HepG2 (cell line): ENCODE data around the gene PSMB9. TPM values are rescaled to one million over a fixed set of nuclear protein-coding genes. Genes with fewer than 3 reads are reported as not detected.
A peak's percentile ranks its signal among the peaks of the same experiment; 100 is the strongest.

Experiments used
- NR0B2 ChIP-seq: sonication (generic); formaldehyde crosslinking; IDR thresholded peaks from 2 replicates; pipeline ENCODE4 v1.4.0; 2020; ENCODE audit warnings: mild to moderate bottlenecking, missing genetic modification reagents
- PITX1 ChIP-seq: sonication (generic); formaldehyde crosslinking; IDR thresholded peaks from 2 replicates; pipeline ENCODE4 v1.5.1; 2020; ENCODE audit warnings: mild to moderate bottlenecking, missing genetic modification reagents
- PREB ChIP-seq: sonication (generic); formaldehyde crosslinking; IDR thresholded peaks from 2 replicates; pipeline ENCODE4 v1.4.0; 2020; ENCODE audit warnings: missing genetic modification reagents
- RCOR2 ChIP-seq: IDR thresholded peaks from 2 replicates; pipeline ENCODE4 v1.6.1; 2016; ENCODE audit warnings: missing biosample characterization, missing genetic modification reagents
- RXRA ChIP-seq: sonication (generic); formaldehyde crosslinking; IDR thresholded peaks from 2 replicates; pipeline ENCODE4 v1.5.1; 2020; ENCODE audit warnings: missing genetic modification reagents
- TEAD3 ChIP-seq: optimal IDR thresholded peaks from 2 replicates; pipeline ENCODE3; 2016; ENCODE audit warnings: borderline replicate concordance
- TOE1 ChIP-seq: sonication (generic); formaldehyde crosslinking; IDR thresholded peaks from 2 replicates; pipeline ENCODE4 v1.4.0; 2020; ENCODE audit warnings: mild to moderate bottlenecking, missing genetic modification reagents
- ZBTB7B ChIP-seq: sonication (generic); formaldehyde crosslinking; IDR thresholded peaks from 2 replicates; pipeline ENCODE4 v1.4.0; 2020; ENCODE audit warnings: missing genetic modification reagents
- ZFP36 ChIP-seq: fragments of 150-350 bp; IDR thresholded peaks from 2 replicates; pipeline ENCODE4 v1.6.1; 2018; ENCODE audit warnings: borderline replicate concordance, low read length, low read depth; ENCODE audit not compliant: partially characterized antibody
- ZKSCAN1 ChIP-seq: fragments of 150-350 bp; IDR thresholded peaks from 2 replicates; pipeline ENCODE4 v1.6.1; 2014; ENCODE audit warnings: low read length
- ZNF121 ChIP-seq: sonication (generic); formaldehyde crosslinking; IDR thresholded peaks from 2 replicates; pipeline ENCODE4 v1.5.0; 2020; ENCODE audit warnings: mild to moderate bottlenecking, missing genetic modification reagents
- ZNF18 ChIP-seq: sonication (generic); formaldehyde crosslinking; IDR thresholded peaks from 2 replicates; pipeline ENCODE4 v1.8.0; 2022; ENCODE audit warnings: mild to moderate bottlenecking, missing genetic modification reagents; ENCODE audit not compliant: insufficient replicate concordance
- ZNF260 ChIP-seq: sonication (generic); formaldehyde crosslinking; IDR thresholded peaks from 2 replicates; pipeline ENCODE4 v1.4.0; 2020; ENCODE audit warnings: missing genetic modification reagents, low read depth, mild to moderate bottlenecking, borderline replicate concordance
- ZNF274 ChIP-seq: sonication (generic); formaldehyde crosslinking; IDR thresholded peaks from 2 replicates; pipeline ENCODE4 v1.5.1; 2020; ENCODE audit warnings: mild to moderate bottlenecking, missing genetic modification reagents
- ZNF296 ChIP-seq: sonication (generic); formaldehyde crosslinking; conservative IDR thresholded peaks from 2 replicates; pipeline ENCODE4 v1.5.0; 2020; ENCODE audit warnings: mild to moderate bottlenecking, missing genetic modification reagents
- ZNF331 ChIP-seq: sonication (generic); formaldehyde crosslinking; IDR thresholded peaks from 2 replicates; pipeline ENCODE4 v1.4.0; 2020; ENCODE audit warnings: missing genetic modification reagents
- ZNF33A ChIP-seq: sonication (generic); formaldehyde crosslinking; IDR thresholded peaks from 2 replicates; pipeline ENCODE4 v1.5.1; 2020; ENCODE audit warnings: missing genetic modification reagents, mild to moderate bottlenecking, moderate library complexity, borderline replicate concordance
- ZNF556 ChIP-seq: sonication (generic); formaldehyde crosslinking; IDR thresholded peaks from 2 replicates; pipeline ENCODE4 v1.4.0; 2020; ENCODE audit warnings: mild to moderate bottlenecking, missing genetic modification reagents, borderline replicate concordance
- ZNF713 ChIP-seq: sonication (generic); formaldehyde crosslinking; IDR thresholded peaks from 2 replicates; pipeline ENCODE4 v1.4.0; 2020; ENCODE audit warnings: mild to moderate bottlenecking, missing genetic modification reagents
- ZNF75D ChIP-seq: sonication (generic); formaldehyde crosslinking; IDR thresholded peaks from 2 replicates; pipeline ENCODE4 v1.8.1; 2023; ENCODE audit warnings: missing genetic modification reagents, mild to moderate bottlenecking, borderline replicate concordance
- ZNF768 ChIP-seq: sonication (generic); formaldehyde crosslinking; IDR thresholded peaks from 2 replicates; pipeline ENCODE4 v1.4.0; 2020; ENCODE audit warnings: missing genetic modification reagents
- ZNF777 ChIP-seq: sonication (generic); formaldehyde crosslinking; IDR thresholded peaks from 2 replicates; pipeline ENCODE4 v1.4.0; 2020; ENCODE audit warnings: missing genetic modification reagents
- polyA plus RNA-seq, 8 experiments: library from polyadenylated mRNA; depleted of rRNA in 3 of 8; stranded (reverse) in 7 of 8; unstranded in 1 of 8; fragments of >200 nt; fragmentation: Illumina TruSeq in 4 of 8; extraction: Trizol in 4 of 8; gene quantifications; 2 replicates each; pipeline versions ENCODE4 v1.2.1 to v1.2.3, GENCODE V29; 2011 to 2016; ENCODE audit warnings: low read depth in 4 of 8, missing spikeins in 1 of 8, mixed read lengths in 1 of 8; ENCODE audit not compliant: insufficient read depth in 1 of 8
- total RNA-seq, 5 experiments: library from RNA; depleted of rRNA; stranded (reverse); fragments of >200 nt; fragmentation: Illumina TruSeq; extraction: Trizol; gene quantifications; 2 replicates each; pipeline ENCODE4 v1.2.3, GENCODE V29; 2016; ENCODE audit warnings: low read depth in 1 of 5
- TF ChIP-seq, protein P1 (sequence below): sonication (generic); formaldehyde crosslinking; IDR thresholded peaks from 2 replicates; pipeline ENCODE4 v1.5.1; 2020; ENCODE audit warnings: mild to moderate bottlenecking, missing genetic modification reagents, borderline replicate concordance
- TF ChIP-seq, protein P2 (sequence below): sonication (generic); formaldehyde crosslinking; IDR thresholded peaks from 2 replicates; pipeline ENCODE4 v1.4.0; 2020; ENCODE audit warnings: missing genetic modification reagents

The PSMB9 gene
- total and polyA plus RNA-seq, 2 of the 13 experiments (the other 11 are each of a cell fraction or from before 2014, with no cell fraction given): 15.6 to 16.0 TPM

GRCh38 chr6:32838114-32838958, 15.7 kb upstream of the PSMB9 start, which contains the start of gene TAP2 (continued):
- TF ChIP-seq NR0B2: no peak; the same call in 1 of the 2 replicates
- no peak for TF ChIP-seq ZNF75D (CRISPR knock-in tag)
- TF ChIP-seq, protein P1, sequence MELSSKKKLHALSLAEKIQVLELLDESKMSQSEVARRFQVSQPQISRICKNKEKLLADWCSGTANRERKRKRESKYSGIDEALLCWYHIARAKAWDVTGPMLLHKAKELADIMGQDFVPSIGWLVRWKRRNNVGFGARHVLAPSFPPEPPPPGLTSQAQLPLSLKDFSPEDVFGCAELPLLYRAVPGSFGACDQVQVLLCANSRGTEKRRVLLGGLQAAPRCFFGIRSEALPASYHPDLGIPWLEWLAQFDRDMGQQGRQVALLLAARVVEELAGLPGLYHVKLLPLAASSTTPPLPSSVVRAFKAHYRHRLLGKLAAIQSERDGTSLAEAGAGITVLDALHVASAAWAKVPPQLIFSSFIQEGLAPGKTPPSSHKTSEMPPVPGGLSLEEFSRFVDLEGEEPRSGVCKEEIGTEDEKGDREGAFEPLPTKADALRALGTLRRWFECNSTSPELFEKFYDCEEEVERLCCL (CRISPR knock-in tag): no peak
- no peak; the same call in 1 of the 2 replicates for TF ChIP-seq ZKSCAN1
- TF ChIP-seq ZNF331 (CRISPR knock-in tag): peak; percentile 87; the same call in 1 of the 2 replicates
- TF ChIP-seq ZNF556 (CRISPR knock-in tag): peak; percentile 81; the same call in 1 of the 2 replicates
- TF ChIP-seq TEAD3 (CRISPR knock-in tag): peak; percentile 64
- no peak; the same call in 1 of the 2 replicates for TF ChIP-seq RCOR2 (CRISPR knock-in tag)
- TF ChIP-seq ZNF768: peak; percentile 50
- TF ChIP-seq ZNF777: peak; percentile 90
- peak; percentile 88 for TF ChIP-seq ZNF121 (CRISPR knock-in tag)
- 0 out of 2 replicates have a peak, but pooled peaks have one; percentile 43 for TF ChIP-seq PREB
- TF ChIP-seq ZNF274 (CRISPR knock-in tag): peak; percentile 64
- TF ChIP-seq ZBTB7B (CRISPR knock-in tag): peak; percentile 61; the same call in 1 of the 2 replicates
- peak; percentile 10 for TF ChIP-seq ZFP36
- TF ChIP-seq, protein P2, sequence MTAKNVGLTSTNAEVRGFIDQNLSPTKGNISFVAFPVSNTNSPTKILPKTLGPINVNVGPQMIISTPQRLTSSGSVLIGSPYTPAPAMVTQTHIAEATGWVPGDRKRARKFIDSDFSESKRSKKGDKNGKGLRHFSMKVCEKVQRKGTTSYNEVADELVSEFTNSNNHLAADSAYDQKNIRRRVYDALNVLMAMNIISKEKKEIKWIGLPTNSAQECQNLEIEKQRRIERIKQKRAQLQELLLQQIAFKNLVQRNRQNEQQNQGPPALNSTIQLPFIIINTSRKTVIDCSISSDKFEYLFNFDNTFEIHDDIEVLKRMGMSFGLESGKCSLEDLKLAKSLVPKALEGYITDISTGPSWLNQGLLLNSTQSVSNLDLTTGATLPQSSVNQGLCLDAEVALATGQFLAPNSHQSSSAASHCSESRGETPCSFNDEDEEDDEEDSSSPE: 0 out of 2 replicates have a peak, but pooled peaks have one; percentile 30
- 0 out of 2 replicates have a peak, but pooled peaks have one; percentile 19 for TF ChIP-seq RXRA (CRISPR knock-in tag)
- TF ChIP-seq ZNF713 (CRISPR knock-in tag): no peak; the same call in 1 of the 2 replicates
- TF ChIP-seq PITX1 (CRISPR knock-in tag): peak; percentile 48; the same call in 1 of the 2 replicates
- TF ChIP-seq TOE1 (CRISPR knock-in tag): no peak; the same call in 1 of the 2 replicates
- no peak for TF ChIP-seq ZNF33A (CRISPR knock-in tag)
- TF ChIP-seq ZNF18 (CRISPR knock-in tag): peak; percentile 47
- no peak for TF ChIP-seq ZNF296
- no peak for TF ChIP-seq ZNF260
